CD4-positive, alpha-beta memory T cell (primary cell): Measurements from ENCODE around the gene ARID5B. TPM values are rescaled to one million over a fixed set of nuclear protein-coding genes. Genes with fewer than 3 reads are reported as not detected.

Experiments used
- CTCF ChIA-PET: fragments of 350-600 bp; sonication (Branson Sonifier 250); formaldehyde crosslinking; loops from one replicate; lab custom pipeline; 2021; ENCODE audit warnings: inconsistent platforms; ENCODE audit not compliant: partially characterized antibody; lab: Charles Lee
- POLR2A ChIA-PET: fragments of 350-600 bp; sonication (Branson Sonifier 250); formaldehyde crosslinking; loops from one replicate; lab custom pipeline; 2021; ENCODE audit not compliant: partially characterized antibody; lab: Charles Lee
- DNase-seq, 5 donors: peaks; one replicate each; pipeline versions ENCODE4 v3.0.0 to v3.0.0-alpha.2; 2020 to 2022; ENCODE audit warnings: mixed read lengths in 1 of 5
- H3K27ac ChIP-seq: one replicate; pipeline ENCODE4 v1.7.0; 2013; ENCODE audit warnings: low read depth, low read length
- H3K27me3 ChIP-seq: 2 replicates; pipeline ENCODE4 v1.7.0; 2013; ENCODE audit warnings: mild to moderate bottlenecking, low read length, moderate library complexity; ENCODE audit not compliant: insufficient read depth
- H3K36me3 ChIP-seq: 2 replicates; pipeline ENCODE4 v1.7.0; 2013; ENCODE audit warnings: mild to moderate bottlenecking, low read length, moderate library complexity; ENCODE audit not compliant: insufficient read depth
- H3K4me1 ChIP-seq: 2 replicates; pipeline ENCODE4 v1.7.0; 2013; ENCODE audit warnings: mild to moderate bottlenecking, low read length, moderate library complexity; ENCODE audit not compliant: insufficient read depth
- H3K4me3 ChIP-seq, 2 donors: one replicate each; pipeline ENCODE4 v1.7.0; 2013; ENCODE audit warnings: low read length in 2 of 2, mild to moderate bottlenecking in 1 of 2
- H3K9me3 ChIP-seq, 2 donors: one replicate each; pipeline ENCODE4 v1.7.0; 2013; ENCODE audit warnings: low read length in 2 of 2, control low read depth in 1 of 2; ENCODE audit not compliant: control insufficient read depth in 1 of 2
- H3K27ac Mint-ChIP-seq, 7 donors: one replicate each; pipeline ENCODE4 v1.8.0; 2020 to 2021; ENCODE audit warnings: mixed read lengths in 7 of 7, mild to moderate bottlenecking in 6 of 7, inconsistent platforms in 3 of 7, moderate library complexity in 3 of 7
- H3K27me3 Mint-ChIP-seq, 2 donors: one replicate each; pipeline ENCODE4 v1.8.0; 2020 to 2021; ENCODE audit warnings: mixed read lengths in 2 of 2
- H3K36me3 Mint-ChIP-seq, 2 donors: one replicate each; pipeline ENCODE4 v1.8.0; 2020 to 2021; ENCODE audit warnings: mixed read lengths in 2 of 2, inconsistent platforms in 1 of 2, mild to moderate bottlenecking in 1 of 2
- H3K4me1 Mint-ChIP-seq, 4 donors: one replicate each; pipeline ENCODE4 v1.8.0; 2020 to 2021; ENCODE audit warnings: mixed read lengths in 4 of 4, mild to moderate bottlenecking in 1 of 4
- H3K4me3 Mint-ChIP-seq, 8 donors: one replicate each; pipeline ENCODE4 v1.8.0; 2020 to 2021; ENCODE audit warnings: mixed read lengths in 8 of 8, mild to moderate bottlenecking in 7 of 8, moderate library complexity in 6 of 8, inconsistent platforms in 3 of 8
- H3K9me3 Mint-ChIP-seq, 8 donors: one replicate each; pipeline ENCODE4 v1.8.0; 2020 to 2021; ENCODE audit warnings: mixed read lengths in 8 of 8, mild to moderate bottlenecking in 5 of 8, inconsistent platforms in 3 of 8, moderate library complexity in 1 of 8
- intact Hi-C: fragments of 100-400 bp; cut with micrococcal nuclease; formaldehyde crosslinking; loops from one replicate; pipeline ENCODE4 v1.15.1; 2023
- polyA plus RNA-seq, 2 donors: library from polyadenylated mRNA; unstranded; fragments of 300-500 nt; fragmentation: Illumina TruSeq; gene quantifications; one replicate each; pipeline ENCODE4 v1.2.3, GENCODE V29; 2021
- total RNA-seq, 2 experiments: library from RNA; stranded (reverse); gene quantifications; one replicate each; pipeline ENCODE4 v1.2.3, GENCODE V29; 2021

The ARID5B gene
- total and polyA plus RNA-seq, 4 experiments from 2014 or later: 30.9 to 49.6 (median 41.9) TPM

GRCh38 chr10:62046522-62047227 is 145.2 kb downstream of the ARID5B start:
- Mint-ChIP-seq H3K4me1 (peaks cover 65 to 99% (median 75%) of the 10 kb centered on the region in 4 donors), H3K4me3 (peak overlapping the region; percentile 27 to 98 (median 89)), H3K36me3 (peaks cover 5 to 22% of the 10 kb centered on the region in 2 donors), H3K27me3 (no peaks in the 10 kb centered on the region), H3K27ac (peak overlapping the region; percentile 92 to 100 (median 98)), H3K9me3 (peaks cover 0 to 2% (median 0%) of the 10 kb centered on the region in 8 donors)
- intact Hi-C loops: loop anchor here (2.0 to 10.0 kb wide), 2 partner anchors 338 to 770 kb away; partner anchors contain the start of gene EGR2
- no peaks in the 10 kb centered on the region for H3K9me3 ChIP-seq
- H3K27ac ChIP-seq: peak overlapping the region; percentile 87
- CTCF ChIA-PET: interaction anchor here (0.8 to 14.2 kb wide), 5 partner anchors 7 to 198 kb away, joined by 3 to 228 read pairs (median 32); partner anchors contain the start of gene ARID5B
- H3K4me3 ChIP-seq: peak overlapping the region; percentile 7 to 20
- no peaks in the 10 kb centered on the region for H3K27me3 ChIP-seq
- no peaks in the 10 kb centered on the region for H3K36me3 ChIP-seq
- H3K4me1 ChIP-seq: peaks cover 78% of the 10 kb centered on the region
- POLR2A ChIA-PET: interaction anchor here (0.6 to 10.1 kb wide), 22 partner anchors 8 to 1476 kb away, joined by 3 to 251 read pairs (median 6); partner anchors contain the start of gene ARID5B
- DNase-seq: peak in 2 of 5 donors; percentile 18 to 35

DNA sequence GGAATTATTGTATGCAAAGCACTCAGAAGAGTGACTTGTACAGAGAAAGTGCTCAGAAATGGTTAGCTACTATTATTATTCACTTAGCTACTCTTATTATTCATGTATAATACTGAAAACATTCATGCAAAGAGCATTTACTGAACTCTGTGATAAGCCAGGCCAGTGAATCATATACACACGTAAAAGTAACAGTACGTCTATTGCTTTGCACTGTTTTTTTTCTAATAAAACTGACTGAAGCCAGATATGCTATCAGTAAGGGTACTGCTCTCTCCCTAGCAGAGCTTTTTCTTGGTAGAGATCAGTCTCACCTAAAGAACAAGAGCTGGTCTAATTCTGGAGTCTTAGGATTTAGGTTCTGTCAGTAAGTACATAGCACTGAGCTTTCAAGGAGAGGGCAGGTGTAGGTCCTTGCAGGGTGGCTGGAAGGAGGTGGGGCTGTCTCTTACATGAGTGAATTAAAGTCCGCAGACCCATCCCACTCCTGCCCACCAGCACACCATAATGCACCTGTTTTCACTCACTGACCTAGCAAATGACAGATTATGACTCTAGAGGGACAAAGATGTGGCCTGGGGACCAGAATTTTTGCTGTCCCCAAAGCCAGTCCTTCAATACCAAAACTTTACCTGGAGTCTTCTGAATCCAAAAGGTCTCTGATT is 145.9 kb downstream of the ARID5B start:
- no peaks in the 10 kb centered on the region for H3K27me3 ChIP-seq
- H3K9me3 ChIP-seq: no peaks in the 10 kb centered on the region
- H3K9me3 Mint-ChIP-seq: peaks cover 0 to 2% (median 0%) of the 10 kb centered on the region in 8 donors
- peaks cover 9 to 22% of the 10 kb centered on the region in 2 donors for H3K36me3 Mint-ChIP-seq
- H3K4me1 Mint-ChIP-seq: peaks cover 63 to 96% (median 73%) of the 10 kb centered on the region in 4 donors
- peaks cover 78% of the 10 kb centered on the region for H3K4me1 ChIP-seq
- H3K36me3 ChIP-seq: peaks cover 5% of the 10 kb centered on the region
- intact Hi-C loops: loop anchor here (2.0 to 10.0 kb wide), 2 partner anchors 337 to 769 kb away; partner anchors contain the start of gene EGR2
- no peak for DNase-seq
- ChIA-PET POLR2A (interaction anchor here (0.9 to 10.1 kb wide), 18 partner anchors 9 to 1475 kb away, joined by 3 to 251 read pairs (median 6); partner anchors contain the start of gene ARID5B), CTCF (interaction anchor here (0.8 to 14.2 kb wide), 6 partner anchors 8 to 197 kb away, joined by 3 to 228 read pairs (median 21); partner anchors contain the start of gene ARID5B)
- peak overlapping the region; percentile 92 to 100 (median 98) for H3K27ac Mint-ChIP-seq
- H3K4me3 Mint-ChIP-seq: peak overlapping the region; percentile 15 to 98 (median 90)
- no peaks in the 10 kb centered on the region for H3K27me3 Mint-ChIP-seq
- H3K27ac ChIP-seq: peak overlapping the region; percentile 87
- H3K4me3 ChIP-seq: peak overlapping the region; percentile 7 to 20

DNA sequence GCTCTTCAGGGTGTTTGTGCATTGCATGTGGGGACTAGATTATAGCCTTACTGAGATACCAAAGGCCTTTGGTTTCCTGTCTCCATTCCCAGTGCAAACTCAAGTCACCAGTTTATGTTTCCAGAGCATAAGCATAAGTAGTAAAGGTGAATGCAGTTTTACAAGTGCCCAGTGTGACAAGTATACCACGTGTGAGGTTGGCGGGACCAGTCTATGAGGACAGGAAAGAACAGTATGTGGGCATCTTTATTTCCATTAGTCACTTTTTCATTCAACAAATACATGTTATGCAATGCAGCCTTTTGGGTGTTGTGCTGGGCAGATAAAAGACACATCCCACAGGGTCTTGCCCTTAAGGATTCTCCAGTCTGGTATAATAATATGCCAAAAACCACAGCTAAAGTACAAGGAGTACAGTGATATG is 146.5 kb downstream of the ARID5B start:
- intact Hi-C loops: loop anchor here (1.0 to 10.0 kb wide), 4 partner anchors 10 to 769 kb away; partner anchors contain the start of gene EGR2
- Histone ChIP-seq H3K4me3 (peak overlapping the region; percentile 4 to 69), H3K27me3 (no peaks in the 10 kb centered on the region), H3K36me3 (peaks cover 10% of the 10 kb centered on the region), H3K27ac (peak overlapping the region; percentile 87), H3K9me3 (no peaks in the 10 kb centered on the region), H3K4me1 (peaks cover 78% of the 10 kb centered on the region)
- H3K9me3 Mint-ChIP-seq: peaks cover 0 to 2% (median 0%) of the 10 kb centered on the region in 8 donors
- H3K27ac Mint-ChIP-seq: peak overlapping the region; percentile 92 to 100 (median 98)
- POLR2A ChIA-PET: interaction anchor here (0.7 to 10.1 kb wide), 17 partner anchors 8 to 1475 kb away, joined by 3 to 251 read pairs (median 8); partner anchors contain the start of gene ARID5B
- no peaks in the 10 kb centered on the region for H3K27me3 Mint-ChIP-seq
- peaks cover 66 to 96% (median 75%) of the 10 kb centered on the region in 4 donors for H3K4me1 Mint-ChIP-seq
- H3K36me3 Mint-ChIP-seq: peaks cover 15 to 28% of the 10 kb centered on the region in 2 donors
- CTCF ChIA-PET: interaction anchor here (1.1 to 14.2 kb wide), 12 partner anchors 9 to 197 kb away, joined by 3 to 228 read pairs (median 10); partner anchors contain the start of gene ARID5B
- peak overlapping the region; percentile 89 to 98 (median 91) for H3K4me3 Mint-ChIP-seq
- DNase-seq: peak in 3 of 5 donors; percentile 19 to 74 (median 29)

DNA sequence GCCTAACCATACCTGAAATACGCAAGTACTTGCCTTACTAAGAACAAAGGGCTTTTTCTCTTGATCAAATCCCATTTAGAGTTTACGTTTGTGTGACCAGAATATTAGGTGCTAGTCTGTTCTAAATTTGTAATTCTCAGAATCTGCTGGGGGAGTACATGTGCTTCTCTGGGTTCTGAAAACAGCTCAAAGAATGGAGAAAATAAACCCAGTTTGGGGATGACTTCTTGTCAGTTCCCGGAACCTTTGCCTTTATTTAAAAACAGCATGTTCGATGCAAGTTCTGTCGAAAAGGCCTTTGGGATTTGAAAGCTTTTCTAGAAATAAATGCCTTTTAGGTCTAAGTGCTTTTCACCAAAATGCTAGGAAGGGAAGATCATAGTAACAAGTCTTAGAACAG is 147.0 kb downstream of the ARID5B start:
- Histone ChIP-seq H3K9me3 (no peaks in the 10 kb centered on the region), H3K4me3 (peak overlapping the region; percentile 69 to 82), H3K27me3 (no peaks in the 10 kb centered on the region), H3K27ac (peak overlapping the region; percentile 87), H3K36me3 (peaks cover 10% of the 10 kb centered on the region), H3K4me1 (peaks cover 78% of the 10 kb centered on the region)
- POLR2A ChIA-PET: interaction anchor here (0.7 to 10.1 kb wide), 20 partner anchors 9 to 1218 kb away, joined by 3 to 251 read pairs (median 10); partner anchors contain the start of gene ARID5B
- Mint-ChIP-seq H3K36me3 (peaks cover 20 to 33% of the 10 kb centered on the region in 2 donors), H3K9me3 (peaks cover 0 to under 1% (median 0%) of the 10 kb centered on the region in 8 donors), H3K27me3 (no peaks in the 10 kb centered on the region), H3K4me3 (peak overlapping the region; percentile 89 to 98 (median 91)), H3K4me1 (peaks cover 66 to 96% (median 75%) of the 10 kb centered on the region in 4 donors), H3K27ac (peak overlapping the region; percentile 92 to 100 (median 98))
- peak in 1 of 5 donors; percentile 23 for DNase-seq
- CTCF ChIA-PET: interaction anchor here (1.1 to 5.9 kb wide), 15 partner anchors 9 to 339 kb away, joined by 3 to 69 read pairs (median 7); partner anchors contain the start of gene ARID5B
- intact Hi-C loops: loop anchor here (1.0 to 10.0 kb wide), 3 partner anchors 10 to 336 kb away; no protein-coding TSS in a partner anchor

DNA sequence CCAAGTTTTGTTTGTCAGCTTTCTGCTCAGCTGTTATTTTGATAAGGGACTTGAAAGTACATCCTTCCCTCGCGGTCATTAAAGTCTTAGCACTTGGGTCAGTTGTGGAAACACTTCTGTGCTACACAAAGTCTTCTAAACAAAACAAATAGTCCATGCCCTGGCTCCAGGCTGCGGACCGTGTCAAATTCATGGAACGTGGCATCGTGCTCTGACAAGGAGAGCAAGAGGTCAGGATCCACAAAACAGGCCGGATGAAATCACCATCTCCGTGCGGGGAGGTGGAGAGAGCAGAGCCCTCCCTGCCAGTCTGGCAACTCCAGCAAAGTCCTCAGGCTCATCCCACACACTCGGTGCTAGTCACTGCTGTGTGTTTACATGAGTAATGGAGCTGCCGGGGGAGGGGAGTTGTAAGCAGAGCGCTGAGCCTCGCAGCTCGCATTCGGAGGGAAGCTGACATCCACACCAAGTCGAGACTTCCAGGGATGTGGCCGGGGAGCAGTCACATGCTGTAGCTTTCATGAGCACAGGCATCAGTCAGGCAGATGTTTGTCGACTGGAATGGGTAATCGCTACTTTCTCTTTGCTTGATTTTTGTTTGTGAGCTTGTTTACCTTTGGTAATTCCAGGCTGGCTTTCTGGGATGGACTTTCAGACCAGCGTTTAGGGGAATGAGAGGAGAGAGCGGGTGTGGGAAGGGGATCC is 147.6 kb downstream of the ARID5B start:
- H3K4me3 Mint-ChIP-seq: peak overlapping the region; percentile 89 to 98 (median 91)
- peak overlapping the region; percentile 69 to 82 for H3K4me3 ChIP-seq
- H3K9me3 Mint-ChIP-seq: peaks cover 0 to 2% (median 0%) of the 10 kb centered on the region in 8 donors
- H3K36me3 ChIP-seq: peaks cover 10% of the 10 kb centered on the region
- peaks cover 78% of the 10 kb centered on the region for H3K4me1 ChIP-seq
- peak overlapping the region; percentile 92 to 100 (median 98) for H3K27ac Mint-ChIP-seq
- intact Hi-C loops: loop anchor here (1.0 to 10.0 kb wide), 3 partner anchors 11 to 336 kb away; no protein-coding TSS in a partner anchor
- H3K27me3 Mint-ChIP-seq: no peaks in the 10 kb centered on the region
- ChIA-PET CTCF (interaction anchor here (0.8 to 5.9 kb wide), 20 partner anchors 10 to 338 kb away, joined by 3 to 69 read pairs (median 5); partner anchors contain the start of gene ARID5B), POLR2A (interaction anchor here (0.7 to 10.1 kb wide), 27 partner anchors 9 to 1218 kb away, joined by 3 to 251 read pairs (median 6); partner anchors contain the start of gene ARID5B)
- no peaks in the 10 kb centered on the region for H3K27me3 ChIP-seq
- no peaks in the 10 kb centered on the region for H3K9me3 ChIP-seq
- peaks cover 66 to 96% (median 75%) of the 10 kb centered on the region in 4 donors for H3K4me1 Mint-ChIP-seq
- peaks cover 25 to 39% of the 10 kb centered on the region in 2 donors for H3K36me3 Mint-ChIP-seq
- peak; percentile 49 to 85 (median 56) for DNase-seq
- H3K27ac ChIP-seq: peak overlapping the region; percentile 87
